HFF-Myc (cell line): Measurements from ENCODE around the gene PTPN1.
"Not testable (repeated sequence)": the region's sequence is repeated elsewhere in the genome, so short reads cannot be mapped to it uniquely, and the experiment has no call there.

ENCODE experiments used
- DNase-seq: peaks from one replicate; pipeline ENCODE4 v3.0.0-alpha.2; 2011; ENCODE audit warnings: low read depth; ENCODE audit errors: extremely low read depth
- H3K4me3 ChIP-seq: replicated peaks from 2 replicates; pipeline ENCODE4 v1.5.1; 2011; ENCODE audit warnings: low read depth, mild to moderate bottlenecking, control low read depth, low read length
- TF ChIP-seq, protein P1 (sequence below): IDR thresholded peaks from 2 replicates; pipeline ENCODE4 v1.5.1; 2012; ENCODE audit warnings: mild to moderate bottlenecking, low read depth, low read length, control low read depth; ENCODE audit errors: missing control alignments

PTPN1 gene

DNA sequence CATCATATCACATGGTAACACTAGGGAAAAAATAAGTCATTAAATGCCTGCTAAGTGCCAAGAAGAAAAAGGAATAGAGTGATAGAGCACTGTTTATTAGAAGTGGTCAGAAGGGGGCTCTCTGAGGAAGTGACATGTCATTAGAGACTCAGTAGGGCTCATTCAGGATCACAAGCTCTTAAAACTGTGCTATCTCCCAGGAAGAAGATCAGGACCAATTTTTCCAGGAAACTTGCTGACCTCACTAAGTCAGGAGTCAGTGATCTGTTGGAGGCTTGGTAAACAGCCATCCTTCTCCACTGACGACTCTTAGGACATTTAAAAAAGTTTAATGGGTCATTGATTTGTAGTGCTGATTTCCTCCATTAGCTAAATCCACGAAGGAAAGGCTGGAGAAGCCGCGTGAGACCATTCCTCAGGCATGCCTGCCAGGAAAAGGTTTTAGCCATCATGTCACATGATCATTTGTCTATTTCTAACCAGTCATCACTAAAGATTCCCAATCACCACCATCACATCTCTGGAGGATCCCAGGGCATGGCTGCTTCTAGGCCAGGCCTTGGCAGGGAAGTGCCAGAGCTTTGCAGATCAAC is 5.9 kb upstream of the PTPN1 start:
- no peak for DNase-seq

DNA sequence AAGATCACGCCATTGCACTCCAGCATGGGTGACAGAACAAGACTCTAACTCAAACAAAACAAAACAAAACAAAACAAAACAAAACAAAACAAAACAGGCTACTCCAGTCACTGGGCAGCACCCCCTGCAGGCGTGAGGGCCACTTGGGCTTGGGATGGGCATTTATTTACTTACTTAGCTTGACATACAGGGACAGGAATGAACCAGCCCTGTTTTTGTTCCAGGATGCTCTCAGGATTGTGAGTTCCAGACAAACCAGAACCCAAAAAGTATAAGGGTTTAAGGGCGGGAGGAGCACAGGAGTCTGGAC is 4.0 kb upstream of the PTPN1 start:
- no peak for DNase-seq
- no peak overlapping the region for H3K4me3 ChIP-seq
- TF ChIP-seq, protein P1, sequence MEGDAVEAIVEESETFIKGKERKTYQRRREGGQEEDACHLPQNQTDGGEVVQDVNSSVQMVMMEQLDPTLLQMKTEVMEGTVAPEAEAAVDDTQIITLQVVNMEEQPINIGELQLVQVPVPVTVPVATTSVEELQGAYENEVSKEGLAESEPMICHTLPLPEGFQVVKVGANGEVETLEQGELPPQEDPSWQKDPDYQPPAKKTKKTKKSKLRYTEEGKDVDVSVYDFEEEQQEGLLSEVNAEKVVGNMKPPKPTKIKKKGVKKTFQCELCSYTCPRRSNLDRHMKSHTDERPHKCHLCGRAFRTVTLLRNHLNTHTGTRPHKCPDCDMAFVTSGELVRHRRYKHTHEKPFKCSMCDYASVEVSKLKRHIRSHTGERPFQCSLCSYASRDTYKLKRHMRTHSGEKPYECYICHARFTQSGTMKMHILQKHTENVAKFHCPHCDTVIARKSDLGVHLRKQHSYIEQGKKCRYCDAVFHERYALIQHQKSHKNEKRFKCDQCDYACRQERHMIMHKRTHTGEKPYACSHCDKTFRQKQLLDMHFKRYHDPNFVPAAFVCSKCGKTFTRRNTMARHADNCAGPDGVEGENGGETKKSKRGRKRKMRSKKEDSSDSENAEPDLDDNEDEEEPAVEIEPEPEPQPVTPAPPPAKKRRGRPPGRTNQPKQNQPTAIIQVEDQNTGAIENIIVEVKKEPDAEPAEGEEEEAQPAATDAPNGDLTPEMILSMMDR, result peak; percentile 19

More for the DNA sequence above, 5.9 kb upstream of the PTPN1 start:
- TF ChIP-seq, protein P1, result no peak
- no peak overlapping the region for H3K4me3 ChIP-seq

DNA sequence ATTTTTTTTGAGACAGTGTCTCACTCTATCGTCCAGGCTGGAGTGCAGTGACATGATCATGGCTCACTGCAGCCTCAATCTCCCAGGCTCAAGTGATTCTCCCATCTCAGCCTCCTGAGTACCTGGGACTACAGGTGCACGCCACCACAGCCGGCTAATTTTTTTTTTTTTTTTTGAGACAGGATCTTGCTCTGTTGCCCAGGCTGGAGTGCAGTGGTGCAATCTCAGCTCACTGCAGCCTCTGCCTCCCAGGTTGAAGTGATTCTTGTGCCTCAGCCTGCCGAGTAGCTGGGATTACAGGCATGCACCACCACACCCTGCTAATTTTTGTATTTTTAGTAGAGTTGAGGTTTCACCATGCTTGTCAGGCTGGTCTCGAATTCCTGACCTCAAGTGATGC is 2.4 kb upstream of the PTPN1 start:
- DNase-seq, H3K4me3 ChIP-seq: not testable (repeated sequence)

DNA sequence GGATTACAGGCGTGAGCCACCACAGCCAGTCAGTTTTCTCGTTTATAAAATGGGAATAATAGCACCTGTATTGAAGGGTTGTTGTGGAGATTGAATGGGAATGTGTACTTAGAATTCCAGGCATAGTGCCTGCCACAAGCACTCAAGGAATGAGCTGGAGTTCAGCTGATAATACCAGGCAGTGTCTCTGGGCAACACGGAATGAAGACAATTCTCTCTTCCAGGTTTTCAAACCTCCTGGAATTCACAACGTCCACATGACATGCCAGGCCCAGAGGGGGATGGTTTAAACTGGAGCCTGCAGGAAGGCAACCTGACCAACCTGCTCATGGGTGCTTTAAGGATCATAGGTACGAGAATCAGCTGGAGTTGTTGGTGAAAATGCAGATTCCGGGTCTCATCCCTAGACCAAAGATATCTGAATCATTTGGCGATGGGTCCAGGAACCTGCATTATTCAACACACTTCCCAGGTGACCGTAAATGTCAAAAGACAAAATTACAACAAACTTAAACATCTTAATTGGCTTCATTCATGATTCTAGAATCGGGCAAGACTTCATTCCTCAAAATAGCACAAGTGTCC is 1.9 kb upstream of the PTPN1 start:
- TF ChIP-seq, protein P1, result no peak
- DNase-seq, result no peak
- no peak overlapping the region for H3K4me3 ChIP-seq

DNA sequence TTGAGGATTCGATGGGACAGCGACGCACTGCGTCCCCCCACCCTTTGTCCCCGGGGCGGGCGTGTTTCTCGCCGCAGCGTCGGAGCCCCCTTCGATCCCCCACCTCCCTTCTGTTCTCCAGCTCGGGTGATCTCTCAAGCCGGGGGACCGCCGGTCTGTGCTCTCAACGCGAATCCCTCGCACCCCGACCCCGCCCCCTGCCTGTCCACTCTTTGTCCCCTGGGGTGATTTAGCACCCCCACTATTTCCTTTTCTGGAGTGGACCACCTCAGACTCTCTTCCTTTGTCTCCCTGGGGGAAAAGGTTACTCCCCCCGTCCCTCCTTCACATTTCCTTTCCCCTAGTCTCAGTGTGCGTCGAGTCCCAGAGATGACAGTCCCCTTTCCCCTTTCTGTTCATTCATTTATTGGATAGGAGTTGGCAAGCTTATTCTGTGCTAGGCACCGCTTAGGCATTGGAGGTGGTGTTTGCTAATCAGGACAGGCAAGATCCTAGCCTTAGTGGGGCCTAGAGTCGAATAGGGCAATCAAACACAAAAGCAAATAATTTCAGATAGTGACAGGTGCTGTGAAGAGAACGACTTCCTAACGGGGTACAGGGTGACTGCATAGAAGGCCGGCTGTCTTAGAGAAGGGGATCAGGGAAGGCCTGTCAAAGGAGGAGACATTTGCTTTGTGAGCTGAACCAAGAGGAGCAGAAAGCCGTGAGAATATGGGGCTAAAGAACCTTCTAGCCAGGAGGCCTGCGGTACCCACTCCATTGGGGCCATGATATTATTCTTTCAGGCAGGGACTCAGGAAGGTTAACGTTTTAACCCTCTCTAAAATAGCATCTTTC is 741 bp downstream of the PTPN1 start:
- H3K4me3 ChIP-seq, result peak overlapping the region; percentile 88
- TF ChIP-seq, protein P1, result no peak
- DNase-seq, result no peak

DNA sequence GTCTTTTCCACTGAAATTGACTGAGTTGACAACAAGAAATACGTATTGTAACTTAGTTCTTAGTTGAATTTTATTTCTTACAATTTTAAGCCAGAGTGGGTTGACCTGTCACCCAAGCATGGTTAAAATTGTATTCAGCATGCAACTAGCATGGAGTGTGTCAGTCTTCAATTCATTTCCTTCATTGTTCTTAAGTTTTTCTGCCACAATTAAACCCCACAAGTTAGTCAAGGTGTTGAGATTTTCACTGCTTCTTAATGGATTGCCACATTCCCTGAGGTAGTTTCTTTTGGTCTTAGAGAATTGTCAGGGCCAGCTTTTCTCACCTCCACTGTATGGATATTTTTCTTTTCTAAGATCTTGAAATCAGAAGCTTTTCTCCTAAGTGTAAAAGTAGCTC is 2.1 kb downstream of the PTPN1 start:
- peak overlapping the region; percentile 88 for H3K4me3 ChIP-seq
- DNase-seq, result no peak
- TF ChIP-seq, protein P1, result no peak

DNA sequence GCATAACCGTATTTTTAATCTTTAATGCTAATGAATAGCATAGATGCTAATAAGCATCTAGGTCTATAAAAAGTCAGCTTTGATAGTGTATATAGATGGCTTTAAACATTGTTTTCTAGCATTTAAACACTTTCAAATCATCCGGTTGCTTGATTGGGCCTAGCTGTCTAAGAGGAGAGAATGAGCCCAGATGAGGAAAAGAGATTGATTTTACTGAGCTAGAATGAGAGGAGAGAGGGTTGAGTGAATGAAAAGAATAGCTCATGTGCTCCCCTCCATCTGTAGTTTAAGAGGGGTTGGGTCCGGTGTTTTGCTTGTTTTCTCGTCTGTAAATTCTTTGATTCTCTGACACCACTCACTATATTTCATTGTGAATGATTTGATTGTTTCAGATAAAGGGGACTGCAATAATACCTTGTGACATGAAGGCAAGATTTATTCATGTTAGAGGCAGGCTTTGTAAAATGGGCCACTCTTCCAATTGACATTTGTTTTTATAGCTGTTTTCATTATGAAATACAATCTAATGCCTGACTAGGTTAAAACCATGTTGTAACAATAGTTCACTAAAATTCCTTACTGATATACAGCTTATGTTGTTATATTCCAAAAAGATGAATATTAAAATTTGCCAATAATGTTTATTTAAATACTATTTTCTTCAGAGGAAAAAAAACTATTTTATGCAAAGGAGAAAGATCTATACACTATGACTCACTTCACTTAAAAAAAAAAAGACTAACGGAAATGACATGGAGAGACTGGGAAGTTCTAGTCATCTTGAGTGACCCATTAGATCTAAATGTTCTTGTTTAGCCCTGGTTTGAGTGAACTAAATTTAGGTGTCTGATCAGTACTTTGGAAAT is 3.2 kb downstream of the PTPN1 start:
- peak overlapping the region; percentile 88 for H3K4me3 ChIP-seq
- TF ChIP-seq, protein P1, result no peak
- DNase-seq, result no peak
